Stimulated activated CD8-positive, alpha-beta memory T cell treated with anti-CD3 and anti-CD28 coated beads, Interleukin-12 subunit alpha, Interleukin-12 subunit beta, amount 100 ng/mL, for 4 hours (primary cell): ENCODE data around the gene SLC2A2.
"Not testable (repeated sequence)": the region's sequence is repeated elsewhere in the genome, so short reads cannot be mapped to it uniquely, and the experiment has no call there.

Source experiments
- DNase-seq: peaks from one replicate; pipeline ENCODE4 v3.0.0-alpha.2; 2020; ENCODE audit warnings: low read depth

Gene SLC2A2

GRCh38 chr3:170988378-170988777, 38.1 kb downstream of the SLC2A2 start:
- DNase-seq = no peak

GRCh38 chr3:170985304-170985703, 41.2 kb downstream of the SLC2A2 start:
- no peak for DNase-seq

GRCh38 chr3:170982733-170983132, 43.8 kb downstream of the SLC2A2 start:
- no peak for DNase-seq

GRCh38 chr3:170980399-170980798, 46.1 kb downstream of the SLC2A2 start:
- DNase-seq = no peak

- DNase-seq = no peak
Observed at GRCh38 chr3:170977949-170978745, 48.4 kb downstream of the SLC2A2 start.

GRCh38 chr3:170976190-170976519, 50.4 kb downstream of the SLC2A2 start:
- no peak for DNase-seq

GRCh38 chr3:170975283-170976189, 51.0 kb downstream of the SLC2A2 start:
- DNase-seq = no peak

GRCh38 chr3:170974872-170975271, 51.6 kb downstream of the SLC2A2 start:
- DNase-seq = no peak

GRCh38 chr3:170972917-170973316, 53.6 kb downstream of the SLC2A2 start:
- DNase-seq = not testable (repeated sequence)

- no peak for DNase-seq
Observed at GRCh38 chr3:170967126-170967525, 59.4 kb downstream of the SLC2A2 start.

GRCh38 chr3:170966495-170966894, 60.0 kb downstream of the SLC2A2 start:
- DNase-seq = no peak

- no peak for DNase-seq
Observed at GRCh38 chr3:170962411-170962810, 64.1 kb downstream of the SLC2A2 start.

- DNase-seq = no peak
Observed at GRCh38 chr3:170961616-170962400, 64.7 kb downstream of the SLC2A2 start.

GRCh38 chr3:170959457-170959856, 67.1 kb downstream of the SLC2A2 start:
- DNase-seq = no peak

GRCh38 chr3:170956647-170957046, 69.9 kb downstream of the SLC2A2 start:
- no peak for DNase-seq

- DNase-seq = no peak
Observed at GRCh38 chr3:170953736-170954135, 72.8 kb downstream of the SLC2A2 start.

GRCh38 chr3:170953229-170953628, 73.3 kb downstream of the SLC2A2 start:
- no peak for DNase-seq

- DNase-seq = no peak
Observed at GRCh38 chr3:170949211-170949610, 77.3 kb downstream of the SLC2A2 start.

GRCh38 chr3:170947018-170947769, 79.3 kb downstream of the SLC2A2 start:
- no peak for DNase-seq
